Trophoblast cell (in vitro differentiated cells and primary cell): ENCODE measurements around the gene PCLO.
A peak's percentile ranks its signal among the peaks of the same experiment; 100 is the strongest.

Source experiments
- DNase-seq, 2 donors: peaks; one replicate each; pipeline ENCODE4 v3.0.0-alpha.2; 2016
- H2AFZ ChIP-seq: 2 replicates; pipeline ENCODE4 v1.6.1; 2013; ENCODE audit warnings: low read length, moderate library complexity, mild to moderate bottlenecking; ENCODE audit not compliant: insufficient read depth, poor library complexity
- H2AK5ac ChIP-seq: 2 replicates; pipeline ENCODE4 v1.6.1; 2013; ENCODE audit warnings: mild to moderate bottlenecking, low read length
- H2BK120ac ChIP-seq: 2 replicates; pipeline ENCODE4 v1.6.1; 2013; ENCODE audit warnings: low read length, mild to moderate bottlenecking, moderate library complexity; ENCODE audit not compliant: insufficient read depth, poor library complexity
- H2BK12ac ChIP-seq: 2 replicates; pipeline ENCODE4 v1.6.1; 2013; ENCODE audit warnings: mild to moderate bottlenecking, low read length, moderate library complexity
- H2BK5ac ChIP-seq: 2 replicates; pipeline ENCODE4 v1.6.1; 2013; ENCODE audit warnings: low read length, low read depth, moderate library complexity, mild to moderate bottlenecking; ENCODE audit not compliant: poor library complexity
- H3K14ac ChIP-seq: 2 replicates; pipeline ENCODE4 v1.6.1; 2013; ENCODE audit warnings: mild to moderate bottlenecking, low read length
- H3K18ac ChIP-seq: 2 replicates; pipeline ENCODE4 v1.6.1; 2013; ENCODE audit warnings: mild to moderate bottlenecking, low read length
- H3K23ac ChIP-seq: 2 replicates; pipeline ENCODE4 v1.6.1; 2013; ENCODE audit warnings: low read length
- H3K27ac ChIP-seq: 2 replicates; pipeline ENCODE4 v1.5.1; 2013; ENCODE audit warnings: low read depth, mild to moderate bottlenecking, inconsistent platforms, low read length, moderate library complexity
- H3K27me3 ChIP-seq: 2 replicates; pipeline ENCODE4 v1.6.1; 2013; ENCODE audit warnings: inconsistent platforms, mild to moderate bottlenecking, low read length, moderate library complexity; ENCODE audit not compliant: insufficient read depth
- H3K36me3 ChIP-seq, 2 experiments: 1 replicate in 1 of 2; 2 replicates in 1 of 2; pipeline ENCODE4 v1.6.1; 2013; ENCODE audit warnings: low read length in 2 of 2, mild to moderate bottlenecking in 2 of 2, moderate library complexity in 1 of 2; ENCODE audit not compliant: insufficient read depth in 2 of 2, control insufficient read depth in 1 of 2
- H3K4ac ChIP-seq: 2 replicates; pipeline ENCODE4 v1.6.1; 2013; ENCODE audit warnings: low read depth, mild to moderate bottlenecking, low read length, moderate library complexity
- H3K4me1 ChIP-seq, 2 experiments: 1 replicate in 1 of 2; 2 replicates in 1 of 2; pipeline ENCODE4 v1.6.1; 2013; ENCODE audit warnings: low read length in 2 of 2, mild to moderate bottlenecking in 2 of 2, moderate library complexity in 1 of 2; ENCODE audit not compliant: insufficient read depth in 2 of 2, control insufficient read depth in 1 of 2
- H3K4me2 ChIP-seq: 2 replicates; pipeline ENCODE4 v1.6.1; 2013; ENCODE audit warnings: inconsistent platforms, mild to moderate bottlenecking, low read length, moderate library complexity
- H3K4me3 ChIP-seq: 2 replicates; pipeline ENCODE4 v1.5.1; 2013; ENCODE audit warnings: mild to moderate bottlenecking, low read depth, low read length, inconsistent platforms
- H3K79me1 ChIP-seq: one replicate; pipeline ENCODE4 v1.6.1; 2013; ENCODE audit warnings: low read length
- H3K79me2 ChIP-seq: 2 replicates; pipeline ENCODE4 v1.6.1; 2013; ENCODE audit warnings: low read length, mild to moderate bottlenecking; ENCODE audit not compliant: control insufficient read depth, insufficient read depth, poor library complexity
- H3K9ac ChIP-seq: 2 replicates; pipeline ENCODE4 v1.6.1; 2013; ENCODE audit warnings: mild to moderate bottlenecking, low read length
- H3K9me3 ChIP-seq: 2 replicates; pipeline ENCODE4 v1.6.1; 2013; ENCODE audit warnings: low read depth, mild to moderate bottlenecking, control low read depth, inconsistent platforms, low read length; ENCODE audit not compliant: insufficient read depth
- H4K12ac ChIP-seq: 2 replicates; pipeline ENCODE4 v1.6.1; 2013; ENCODE audit warnings: low read depth, mild to moderate bottlenecking, low read length, moderate library complexity
- H4K8ac ChIP-seq: 2 replicates; pipeline ENCODE4 v1.6.1; 2013; ENCODE audit warnings: low read depth, mild to moderate bottlenecking, low read length, moderate library complexity
- H4K91ac ChIP-seq: one replicate; pipeline ENCODE4 v1.6.1; 2013; ENCODE audit warnings: low read depth, mild to moderate bottlenecking, low read length, moderate library complexity
- WGBS: extraction: QIAGEN DNeasy Blood & Tissue Kit; methylation state at CpG from one replicate; pipeline ENCODE4 v1.1.7; 2013; ENCODE audit warnings: missing lambda C conversion rate; ENCODE audit not compliant: insufficient read length, insufficient coverage; ENCODE audit errors: extremely low coverage; 5-methylcytosine and 5-hydroxymethylcytosine counted together

The PCLO gene

DNA sequence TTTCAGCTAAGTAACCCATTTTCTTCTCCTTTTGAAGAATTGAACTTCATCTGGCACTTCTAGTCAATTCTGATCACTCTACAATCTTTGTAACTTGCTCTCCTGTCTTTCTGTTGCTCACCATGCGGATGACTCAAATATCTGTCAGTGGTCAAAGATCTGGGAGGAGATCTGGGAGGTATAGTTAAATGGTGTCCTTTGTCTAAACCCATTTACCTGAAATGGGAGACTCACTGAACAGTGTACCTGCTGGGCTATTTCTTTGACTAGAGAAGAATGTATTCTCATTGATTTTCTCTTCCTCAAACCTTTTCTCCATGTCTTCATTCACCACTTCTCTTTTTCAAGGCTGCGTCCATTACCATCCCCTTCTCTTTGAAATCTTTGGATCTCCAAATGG is 42.0 kb upstream of the PCLO start:
- no peak overlapping the region for H4K91ac ChIP-seq

GRCh38 chr7:83201355-83201754 is 38.7 kb upstream of the PCLO start:
- Histone ChIP-seq H3K23ac (no peak overlapping the region), H4K12ac (no peak overlapping the region), H2BK120ac (no peak overlapping the region), H3K79me2 (no peaks in the 10 kb centered on the region), H4K91ac (no peak overlapping the region), H2AK5ac (no peak overlapping the region), H3K4me3 (no peak overlapping the region), H2BK12ac (no peak overlapping the region), H3K18ac (no peak overlapping the region), H4K8ac (no peak overlapping the region), H3K14ac (no peak overlapping the region), H3K36me3 (no peaks in the 10 kb centered on the region), H3K27me3 (no peaks in the 10 kb centered on the region), H3K79me1 (no peaks in the 10 kb centered on the region), H3K27ac (no peak overlapping the region), H3K4me2 (no peak overlapping the region), H3K9ac (no peak overlapping the region), H2AFZ (peak overlapping the region; percentile 52), H2BK5ac (no peak overlapping the region), H3K9me3 (no peaks in the 10 kb centered on the region), H3K4me1 (no peaks in the 10 kb centered on the region), H3K4ac (no peak overlapping the region)
- no peak for DNase-seq
- no CpG with 5 or more reads among the region's 1 CpG for WGBS

More for the DNA sequence above, 42.0 kb upstream of the PCLO start:
- Histone ChIP-seq H3K4ac (no peak overlapping the region), H2BK120ac (no peak overlapping the region), H3K79me2 (no peaks in the 10 kb centered on the region), H3K4me1 (no peaks in the 10 kb centered on the region), H3K9me3 (no peaks in the 10 kb centered on the region), H4K8ac (no peak overlapping the region), H2BK12ac (no peak overlapping the region), H3K14ac (no peak overlapping the region), H2BK5ac (no peak overlapping the region), H3K23ac (no peak overlapping the region), H3K4me2 (no peak overlapping the region), H2AK5ac (no peak overlapping the region), H3K18ac (no peak overlapping the region), H3K4me3 (no peak overlapping the region), H3K79me1 (no peaks in the 10 kb centered on the region), H4K12ac (no peak overlapping the region), H3K36me3 (no peaks in the 10 kb centered on the region), H3K27me3 (no peaks in the 10 kb centered on the region), H3K9ac (no peak overlapping the region), H3K27ac (no peak overlapping the region), H2AFZ (no peak overlapping the region)
- WGBS = no CpG with 5 or more reads among the region's 2 CpGs
- no peak for DNase-seq

DNA sequence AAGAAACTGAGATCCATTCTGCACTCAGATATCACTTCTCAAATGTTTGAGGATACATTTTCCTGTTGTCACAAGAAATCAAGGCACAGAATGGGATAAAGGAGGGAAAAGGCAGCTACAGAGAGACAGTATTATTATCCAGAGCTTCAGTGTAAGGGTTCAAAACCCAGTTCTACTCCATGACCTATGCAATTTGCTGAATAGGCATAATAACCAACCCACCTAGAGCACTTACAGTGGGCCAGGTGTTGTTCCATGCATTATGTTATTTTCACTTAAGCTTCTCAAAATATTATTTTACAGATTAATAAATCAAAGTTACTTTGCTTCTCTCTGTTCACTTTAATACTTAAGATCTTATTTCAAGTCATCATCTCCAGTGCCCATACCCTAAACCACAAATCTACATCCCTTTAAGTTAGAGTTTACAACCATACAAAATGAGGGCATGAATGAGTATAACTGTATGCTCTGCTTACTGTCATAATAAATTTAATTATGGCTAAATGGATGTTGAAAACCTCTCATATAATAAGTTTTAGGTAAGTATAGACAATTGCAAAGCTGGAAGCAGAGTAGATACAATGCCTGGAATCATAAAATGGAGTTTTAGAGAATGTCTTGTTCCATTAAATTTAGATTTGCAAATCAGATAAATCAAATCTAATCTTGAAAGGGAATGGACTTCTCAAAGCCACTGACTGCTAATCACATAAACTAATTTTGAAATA is 28.1 kb upstream of the PCLO start:
- no peak for DNase-seq
- Histone ChIP-seq H3K4me1 (no peaks in the 10 kb centered on the region), H3K36me3 (no peaks in the 10 kb centered on the region), H3K79me1 (no peaks in the 10 kb centered on the region), H4K12ac (no peak overlapping the region), H3K27me3 (no peaks in the 10 kb centered on the region), H3K4ac (no peak overlapping the region), H2AFZ (no peak overlapping the region), H3K4me3 (no peak overlapping the region), H2BK120ac (no peak overlapping the region), H4K91ac (no peak overlapping the region), H3K27ac (no peak overlapping the region), H3K4me2 (no peak overlapping the region), H3K9me3 (no peaks in the 10 kb centered on the region), H4K8ac (no peak overlapping the region), H3K23ac (no peak overlapping the region), H3K14ac (no peak overlapping the region), H2AK5ac (no peak overlapping the region), H2BK5ac (no peak overlapping the region), H2BK12ac (no peak overlapping the region), H3K79me2 (no peaks in the 10 kb centered on the region), H3K9ac (no peak overlapping the region), H3K18ac (no peak overlapping the region)

DNA sequence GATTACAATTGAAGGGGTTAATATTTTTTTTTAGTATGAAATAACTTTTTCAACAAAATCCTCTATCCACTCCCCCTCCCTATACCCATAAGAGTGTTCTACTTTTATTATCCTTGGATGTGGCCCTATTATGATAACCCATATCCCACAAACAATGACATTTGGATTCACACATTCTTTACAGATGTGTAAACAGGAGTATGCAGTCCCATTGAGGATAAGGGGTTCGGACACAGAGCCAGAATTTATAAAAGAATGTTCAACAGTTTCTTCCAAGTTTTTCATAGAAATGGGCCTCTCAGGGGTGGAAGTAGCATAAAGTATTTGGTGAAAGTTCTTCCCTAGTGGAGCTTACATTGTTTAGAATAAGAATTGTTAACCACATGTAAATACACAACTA is 16.1 kb upstream of the PCLO start:
- H2BK5ac ChIP-seq = no peak overlapping the region

More for the DNA sequence above, 16.1 kb upstream of the PCLO start:
- no peak overlapping the region for H3K14ac ChIP-seq
- no peak overlapping the region for H4K12ac ChIP-seq
- H3K9me3 ChIP-seq = peaks cover 4% of the 10 kb centered on the region
- no peak overlapping the region for H3K4ac ChIP-seq
- no peak overlapping the region for H3K4me2 ChIP-seq
- H2AFZ ChIP-seq = no peak overlapping the region
- no peak overlapping the region for H2AK5ac ChIP-seq
- no peak overlapping the region for H2BK120ac ChIP-seq
- no peaks in the 10 kb centered on the region for H3K79me1 ChIP-seq
- no peak overlapping the region for H3K23ac ChIP-seq
- no peak overlapping the region for H4K8ac ChIP-seq
- no peak overlapping the region for H3K9ac ChIP-seq
- H3K4me1 ChIP-seq = no peaks in the 10 kb centered on the region
- peaks cover 2% of the 10 kb centered on the region in 2 experiments for H3K36me3 ChIP-seq
- no peaks in the 10 kb centered on the region for H3K79me2 ChIP-seq
- no peak for DNase-seq
- no peak overlapping the region for H3K27ac ChIP-seq
- no peak overlapping the region for H3K4me3 ChIP-seq
- H4K91ac ChIP-seq = no peak overlapping the region
- WGBS = no CpG with 5 or more reads among the region's 1 CpG
- no peak overlapping the region for H3K18ac ChIP-seq
- H2BK12ac ChIP-seq = no peak overlapping the region
- H3K27me3 ChIP-seq = no peaks in the 10 kb centered on the region
